H9 (cell line): Measurements from ENCODE around the gene RAB4B. TPM values are rescaled to one million over a fixed set of nuclear protein-coding genes. Genes with fewer than 3 reads are reported as not detected.
A peak's percentile ranks its signal among the peaks of the same experiment; 100 is the strongest.
"Not testable (repeated sequence)": the region's sequence is repeated elsewhere in the genome, so short reads cannot be mapped to it uniquely, and the experiment has no call there.

ENCODE experiments used
- DNase-seq: peaks from one replicate; pipeline ENCODE4 v3.0.0-alpha.2; 2017
- H2AFZ ChIP-seq: one replicate; pipeline ENCODE4 v1.6.1; 2013; ENCODE audit warnings: mild to moderate bottlenecking, low read length, control low read depth, moderate library complexity
- H2AK5ac ChIP-seq: 2 replicates; pipeline ENCODE4 v1.6.1; 2013; ENCODE audit warnings: low read length, control low read depth, mixed read lengths; ENCODE audit not compliant: insufficient read length
- H2BK120ac ChIP-seq: one replicate; pipeline ENCODE4 v1.6.1; 2013; ENCODE audit warnings: low read depth, mild to moderate bottlenecking, low read length, control low read depth, inconsistent platforms; ENCODE audit not compliant: poor library complexity, severe bottlenecking
- H2BK12ac ChIP-seq: 2 replicates; pipeline ENCODE4 v1.6.1; 2013; ENCODE audit warnings: low read length, control low read depth, mixed read lengths, low read depth; ENCODE audit not compliant: insufficient read length
- H2BK15ac ChIP-seq: 2 replicates; pipeline ENCODE4 v1.6.1; 2013; ENCODE audit warnings: low read depth, low read length, control low read depth
- H2BK20ac ChIP-seq: one replicate; pipeline ENCODE4 v1.6.1; 2013; ENCODE audit warnings: low read depth, mild to moderate bottlenecking, low read length, control low read depth, inconsistent platforms; ENCODE audit not compliant: poor library complexity, severe bottlenecking
- H2BK5ac ChIP-seq: 2 replicates; pipeline ENCODE4 v1.6.1; 2013; ENCODE audit warnings: low read length, control low read depth, mixed read lengths; ENCODE audit not compliant: insufficient read length
- H3K14ac ChIP-seq: 2 replicates; pipeline ENCODE4 v1.6.1; 2013; ENCODE audit warnings: low read length, control low read depth; ENCODE audit not compliant: insufficient read depth
- H3K18ac ChIP-seq: 2 replicates; pipeline ENCODE4 v1.6.1; 2013; ENCODE audit warnings: low read depth, mild to moderate bottlenecking, mixed read lengths, low read length, control low read depth; ENCODE audit not compliant: insufficient read length
- H3K23ac ChIP-seq: 2 replicates; pipeline ENCODE4 v1.6.1; 2013; ENCODE audit warnings: low read length, control low read depth, mixed read lengths, low read depth; ENCODE audit not compliant: insufficient read length
- H3K23me2 ChIP-seq: 2 replicates; pipeline ENCODE4 v1.6.1; 2013; ENCODE audit warnings: low read depth, mild to moderate bottlenecking, mixed read lengths, low read length, control low read depth; ENCODE audit not compliant: insufficient read length, poor library complexity, severe bottlenecking
- H3K27ac ChIP-seq: 2 replicates; pipeline ENCODE4 v1.5.1; 2013; ENCODE audit warnings: low read length, control low read depth, mixed read lengths, low read depth; ENCODE audit not compliant: insufficient read length
- H3K27me3 ChIP-seq: 2 replicates; pipeline ENCODE4 v1.6.1; 2013; ENCODE audit warnings: low read length, control low read depth, inconsistent platforms; ENCODE audit not compliant: insufficient read depth
- H3K4ac ChIP-seq: 2 replicates; pipeline ENCODE4 v1.6.1; 2013; ENCODE audit warnings: low read depth, mild to moderate bottlenecking, control low read depth, inconsistent platforms, low read length, moderate library complexity
- H3K4me1 ChIP-seq: 2 replicates; pipeline ENCODE4 v1.6.1; 2013; ENCODE audit warnings: low read length, control low read depth, inconsistent platforms; ENCODE audit not compliant: insufficient read depth
- H3K4me2 ChIP-seq: 2 replicates; pipeline ENCODE4 v1.6.1; 2013; ENCODE audit warnings: low read length, control low read depth, mixed read lengths; ENCODE audit not compliant: insufficient read length, insufficient read depth
- H3K56ac ChIP-seq: 2 replicates; pipeline ENCODE4 v1.6.1; 2013; ENCODE audit warnings: low read depth, mild to moderate bottlenecking, mixed read lengths, low read length, control low read depth; ENCODE audit not compliant: insufficient read length
- H3K79me1 ChIP-seq: 2 replicates; pipeline ENCODE4 v1.6.1; 2013; ENCODE audit warnings: low read depth, mild to moderate bottlenecking, moderate library complexity, low read length, control low read depth, inconsistent platforms; ENCODE audit not compliant: insufficient read depth, poor library complexity, severe bottlenecking
- H3K79me2 ChIP-seq: 2 replicates; pipeline ENCODE4 v1.6.1; 2013; ENCODE audit warnings: low read length, control low read depth, inconsistent platforms; ENCODE audit not compliant: insufficient read depth
- H3K9ac ChIP-seq: 2 replicates; pipeline ENCODE4 v1.6.1; 2013; ENCODE audit warnings: low read length, control low read depth, mixed read lengths; ENCODE audit not compliant: insufficient read length; ENCODE audit errors: extremely low read depth
- H3K9me3 ChIP-seq: one replicate; pipeline ENCODE4 v1.6.1; 2013; ENCODE audit warnings: low read depth, low read length, inconsistent platforms; ENCODE audit not compliant: control insufficient read depth
- H3T11ph ChIP-seq: one replicate; pipeline ENCODE4 v1.6.1; 2013; ENCODE audit warnings: mild to moderate bottlenecking, low read length, control low read depth, inconsistent platforms
- H4K20me1 ChIP-seq: one replicate; pipeline ENCODE4 v1.6.1; 2013; ENCODE audit not compliant: control insufficient read depth, insufficient read length, insufficient read depth
- H4K5ac ChIP-seq: 2 replicates; pipeline ENCODE4 v1.6.1; 2013; ENCODE audit warnings: low read depth, mild to moderate bottlenecking, mixed read lengths, low read length, control low read depth; ENCODE audit not compliant: insufficient read length
- H4K8ac ChIP-seq: replicated peaks from 2 replicates; pipeline ENCODE4 v1.6.1; 2013; ENCODE audit warnings: low read length, control low read depth, mixed read lengths, low read depth; ENCODE audit not compliant: insufficient read length
- H4K91ac ChIP-seq: 2 replicates; pipeline ENCODE4 v1.6.1; 2013; ENCODE audit warnings: low read depth, mild to moderate bottlenecking, moderate library complexity, mixed read lengths, low read length, control low read depth; ENCODE audit not compliant: insufficient read length
- H3K27ac Mint-ChIP-seq, 3 experiments: 2 replicates in 2 of 3; 3 replicates in 1 of 3; pipeline ENCODE4 v1.8.0; 2020 to 2021; ENCODE audit warnings: mixed read lengths in 3 of 3, mild to moderate bottlenecking in 1 of 3, moderate library complexity in 1 of 3
- H3K27me3 Mint-ChIP-seq: 2 replicates; pipeline ENCODE4 v1.8.0; 2021; ENCODE audit warnings: low read depth, mild to moderate bottlenecking, moderate library complexity, mixed read lengths
- H3K36me3 Mint-ChIP-seq, 3 experiments: 2 replicates in 2 of 3; 3 replicates in 1 of 3; pipeline ENCODE4 v1.8.0; 2020 to 2021; ENCODE audit warnings: low read depth in 3 of 3, mixed read lengths in 3 of 3; ENCODE audit not compliant: insufficient read depth in 1 of 3
- H3K4me1 Mint-ChIP-seq, 2 experiments: 2 replicates each; pipeline ENCODE4 v1.8.0; 2020; ENCODE audit warnings: mixed read lengths in 2 of 2
- H3K4me3 Mint-ChIP-seq, 2 experiments: 2 replicates in 1 of 2; 3 replicates in 1 of 2; pipeline ENCODE4 v1.8.0; 2020 to 2021; ENCODE audit warnings: mild to moderate bottlenecking in 2 of 2, mixed read lengths in 2 of 2, moderate library complexity in 1 of 2
- H3K9me3 Mint-ChIP-seq, 2 experiments: 2 replicates in 1 of 2; 3 replicates in 1 of 2; pipeline ENCODE4 v1.8.0; 2020; ENCODE audit warnings: mild to moderate bottlenecking in 2 of 2, mixed read lengths in 2 of 2, moderate library complexity in 1 of 2
- WGBS: extraction: QIAGEN DNeasy Blood & Tissue Kit; methylation state at CpG from one replicate; pipeline ENCODE4 v1.1.7; 2013; ENCODE audit warnings: missing lambda C conversion rate, low lambda C conversion rate, mixed read lengths; ENCODE audit not compliant: insufficient read length; ENCODE audit errors: extremely low coverage; 5-methylcytosine and 5-hydroxymethylcytosine counted together
- total RNA-seq: library from RNA; stranded (reverse); gene quantifications from 2 replicates; pipeline ENCODE4 v1.2.1, GENCODE V29; 2021
- TF ChIP-seq, protein P1 (sequence below): fragments of 200-600 bp; sonication (generic); conservative IDR thresholded peaks from 3 replicates; pipeline ENCODE4 v1.8.0; 2021; ENCODE audit warnings: antibody characterized with exemption, mild to moderate bottlenecking

The RAB4B gene
- total RNA-seq, 1 experiment from 2014 or later, result 26.8 TPM

DNA sequence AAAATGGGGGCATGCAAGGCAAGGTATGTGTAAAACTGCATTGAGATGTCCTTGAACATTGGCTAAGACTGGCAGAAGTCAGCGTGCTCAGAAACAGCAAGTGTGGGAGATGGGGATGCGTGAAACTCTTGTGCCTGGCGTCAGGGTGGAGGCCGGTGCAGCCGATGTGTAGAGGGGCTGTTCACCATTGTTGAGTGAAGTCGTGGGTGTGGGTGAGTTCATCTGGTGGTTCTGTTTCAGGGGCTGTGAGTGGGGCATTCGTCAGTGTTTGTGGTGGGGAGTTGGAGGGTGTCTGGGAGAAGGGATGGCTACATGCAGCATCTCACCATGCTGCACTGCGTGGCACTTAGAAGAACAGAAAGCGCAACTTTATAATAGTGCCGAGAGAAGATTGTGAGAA, 14.1 kb upstream of the RAB4B start:
- H3K9me3 ChIP-seq, result no peaks in the 10 kb centered on the region
- H3K27ac ChIP-seq, result no peak overlapping the region
- H4K91ac ChIP-seq, result no peak overlapping the region
- H4K5ac ChIP-seq, result no peak overlapping the region
- no peak overlapping the region for H3K9ac ChIP-seq
- no peaks in the 10 kb centered on the region for H3K23me2 ChIP-seq
- H3T11ph ChIP-seq, result no peak overlapping the region
- H3K79me1 ChIP-seq, result no peaks in the 10 kb centered on the region
- Mint-ChIP-seq H3K9me3 (no peaks in the 10 kb centered on the region), H3K36me3 (peaks cover 59 to 80% (median 70%) of the 10 kb centered on the region in 3 experiments), H3K27me3 (no peaks in the 10 kb centered on the region), H3K4me1 (no peaks in the 10 kb centered on the region), H3K27ac (peak overlapping the region in 1 of 3 experiments; percentile 7; a peak in 1 of 7 replicates), H3K4me3 (no peak overlapping the region)
- no peak overlapping the region for H2BK12ac ChIP-seq
- no peak overlapping the region for H3K4me2 ChIP-seq
- no peak overlapping the region for H3K4ac ChIP-seq
- H2BK120ac ChIP-seq, result no peak overlapping the region
- no peaks in the 10 kb centered on the region for H3K27me3 ChIP-seq
- no peaks in the 10 kb centered on the region for H3K4me1 ChIP-seq
- no peak overlapping the region for H3K18ac ChIP-seq
- H4K20me1 ChIP-seq, result no peaks in the 10 kb centered on the region
- no peak overlapping the region for H2AK5ac ChIP-seq
- H3K56ac ChIP-seq, result no peak overlapping the region
- H3K79me2 ChIP-seq, result no peaks in the 10 kb centered on the region
- H2BK15ac ChIP-seq, result no peak overlapping the region
- TF ChIP-seq, protein P1, sequence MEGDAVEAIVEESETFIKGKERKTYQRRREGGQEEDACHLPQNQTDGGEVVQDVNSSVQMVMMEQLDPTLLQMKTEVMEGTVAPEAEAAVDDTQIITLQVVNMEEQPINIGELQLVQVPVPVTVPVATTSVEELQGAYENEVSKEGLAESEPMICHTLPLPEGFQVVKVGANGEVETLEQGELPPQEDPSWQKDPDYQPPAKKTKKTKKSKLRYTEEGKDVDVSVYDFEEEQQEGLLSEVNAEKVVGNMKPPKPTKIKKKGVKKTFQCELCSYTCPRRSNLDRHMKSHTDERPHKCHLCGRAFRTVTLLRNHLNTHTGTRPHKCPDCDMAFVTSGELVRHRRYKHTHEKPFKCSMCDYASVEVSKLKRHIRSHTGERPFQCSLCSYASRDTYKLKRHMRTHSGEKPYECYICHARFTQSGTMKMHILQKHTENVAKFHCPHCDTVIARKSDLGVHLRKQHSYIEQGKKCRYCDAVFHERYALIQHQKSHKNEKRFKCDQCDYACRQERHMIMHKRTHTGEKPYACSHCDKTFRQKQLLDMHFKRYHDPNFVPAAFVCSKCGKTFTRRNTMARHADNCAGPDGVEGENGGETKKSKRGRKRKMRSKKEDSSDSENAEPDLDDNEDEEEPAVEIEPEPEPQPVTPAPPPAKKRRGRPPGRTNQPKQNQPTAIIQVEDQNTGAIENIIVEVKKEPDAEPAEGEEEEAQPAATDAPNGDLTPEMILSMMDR, result no peak
- H2BK20ac ChIP-seq, result no peak overlapping the region
- no peak overlapping the region for H3K14ac ChIP-seq
- no peak overlapping the region for H4K8ac ChIP-seq
- no peak overlapping the region for H3K23ac ChIP-seq
- DNase-seq, result no peak
- no peak overlapping the region for H2AFZ ChIP-seq
- no peak overlapping the region for H2BK5ac ChIP-seq
- WGBS, result no CpG with 5 or more reads among the region's 10 CpGs

DNA sequence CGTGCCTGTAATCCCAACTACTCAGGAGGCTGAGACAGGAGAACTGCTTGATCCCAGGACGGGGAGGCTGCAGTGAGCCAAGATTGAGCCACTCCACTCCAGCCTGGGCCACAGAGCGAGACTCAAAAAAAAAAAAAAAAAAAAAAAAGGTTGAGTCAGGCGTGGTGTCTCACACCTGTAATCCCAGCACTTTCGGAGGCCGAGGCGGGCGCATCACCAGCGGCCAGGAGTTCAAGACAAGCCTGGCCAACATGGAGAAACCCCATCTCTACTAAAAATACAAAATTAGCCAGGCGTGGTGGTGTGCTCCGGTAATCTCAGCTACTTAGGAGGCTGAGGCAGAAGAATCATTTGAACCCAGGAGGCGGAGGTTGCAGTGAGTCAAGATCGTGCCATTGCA, 11.7 kb upstream of the RAB4B start:
- not testable (repeated sequence) for H4K20me1 ChIP-seq, H4K8ac ChIP-seq
- H3K36me3 Mint-ChIP-seq, result peaks cover 46 to 64% (median 48%) of the 10 kb centered on the region in 3 experiments

More for the DNA sequence above, 11.7 kb upstream of the RAB4B start:
- not testable (repeated sequence) for H3K14ac ChIP-seq, H3K4me3 Mint-ChIP-seq, H2BK15ac ChIP-seq, H3K9me3 Mint-ChIP-seq, H3K9me3 ChIP-seq, H3K27ac ChIP-seq, H3K27me3 Mint-ChIP-seq, H3K18ac ChIP-seq, H3K79me1 ChIP-seq, H3K4ac ChIP-seq, DNase-seq, H4K91ac ChIP-seq, H3K4me1 Mint-ChIP-seq, H2BK5ac ChIP-seq, H3T11ph ChIP-seq, H3K9ac ChIP-seq, H3K23me2 ChIP-seq, H3K4me1 ChIP-seq, H3K27me3 ChIP-seq, H4K5ac ChIP-seq, H3K23ac ChIP-seq, H2BK12ac ChIP-seq, H2AFZ ChIP-seq, H2BK20ac ChIP-seq, H2BK120ac ChIP-seq, H3K79me2 ChIP-seq, H2AK5ac ChIP-seq, H3K56ac ChIP-seq, H3K4me2 ChIP-seq
- peak overlapping the region in 2 of 3 experiments; percentile 40 to 67; a peak in 2 of 7 replicates for H3K27ac Mint-ChIP-seq
- WGBS, result no CpG with 5 or more reads among the region's 13 CpGs
